D721Med (cell line): ENCODE results near the gene RNASE9.
A peak's percentile ranks its signal among the peaks of the same experiment; 100 is the strongest.
"Not testable (repeated sequence)": the region's sequence is repeated elsewhere in the genome, so short reads cannot be mapped to it uniquely, and the experiment has no call there.

Experiments used
- DNase-seq: peaks from one replicate; pipeline ENCODE4 v3.0.0; 2011; ENCODE audit warnings: low spot score; ENCODE audit not compliant: insufficient read length
- FAIRE-seq: peaks from 2 replicates; lab custom pipeline; 2011; peaks lifted over from hg19 to GRCh38; lab: Jason Lieb, UNC
- CTCF ChIP-seq: IDR thresholded peaks from 2 replicates; pipeline ENCODE4 v1.5.1; 2012; ENCODE audit warnings: mild to moderate bottlenecking, control low read depth; ENCODE audit not compliant: insufficient read depth; ENCODE audit errors: missing control alignments

RNASE9 gene

GRCh38 chr14:20606190-20606901 lies 45.5 kb upstream of the RNASE9 start:
- peak; percentile 50 for TF ChIP-seq CTCF
- FAIRE-seq (no peak), DNase-seq (no peak)

- no peak for TF ChIP-seq CTCF
- DNase-seq, result no peak
- no peak for FAIRE-seq
Observed at GRCh38 chr14:20603813-20604690, 43.2 kb upstream of the RNASE9 start.

- FAIRE-seq (no peak), DNase-seq (no peak)
- no peak for TF ChIP-seq CTCF
Observed at GRCh38 chr14:20602583-20602982, 41.7 kb upstream of the RNASE9 start.

GRCh38 chr14:20601522-20601921 lies 40.7 kb upstream of the RNASE9 start:
- no peak for FAIRE-seq
- TF ChIP-seq CTCF, result no peak

GRCh38 chr14:20597108-20597507 lies 36.3 kb upstream of the RNASE9 start:
- DNase-seq, result no peak
- FAIRE-seq, result no peak
- no peak for TF ChIP-seq CTCF

More at GRCh38 chr14:20601522-20601921, 40.7 kb upstream of the RNASE9 start:
- DNase-seq, result no peak

GRCh38 chr14:20595726-20596125 lies 34.9 kb upstream of the RNASE9 start:
- not testable (repeated sequence) for DNase-seq, FAIRE-seq

- FAIRE-seq (no peak), DNase-seq (no peak)
- no peak for TF ChIP-seq CTCF
Observed at GRCh38 chr14:20592574-20592973, 31.7 kb upstream of the RNASE9 start.
